Parathyroid adenoma (tissue), 2 donors: ENCODE measurements around the gene TAF10.

Experiments used
- H2AFZ ChIP-seq: fragments of 300-600 bp; sonication (generic); one replicate; pipeline ENCODE4 v1.7.0; 2017; ENCODE audit warnings: antibody characterized with exemption, mild to moderate bottlenecking
- H3K27ac ChIP-seq: fragments of 300-600 bp; sonication (generic); one replicate; pipeline ENCODE4 v1.7.0; 2017
- H3K27me3 ChIP-seq: fragments of 300-600 bp; sonication (generic); one replicate; pipeline ENCODE4 v1.7.0; 2017; ENCODE audit warnings: low read length; ENCODE audit not compliant: control insufficient read depth, insufficient read depth
- H3K36me3 ChIP-seq: fragments of 300-600 bp; sonication (generic); one replicate; pipeline ENCODE4 v1.7.0; 2017; ENCODE audit warnings: low read length; ENCODE audit not compliant: control insufficient read depth, insufficient read depth
- H3K4me1 ChIP-seq: fragments of 300-600 bp; sonication (generic); one replicate; pipeline ENCODE4 v1.7.0; 2017; ENCODE audit warnings: control low read depth
- H3K4me2 ChIP-seq: fragments of 300-600 bp; sonication (generic); one replicate; pipeline ENCODE4 v1.7.0; 2017; ENCODE audit warnings: low read length
- H3K4me3 ChIP-seq: fragments of 300-600 bp; sonication (generic); one replicate; pipeline ENCODE4 v1.7.0; 2017; ENCODE audit warnings: low read depth, low read length
- H3K79me2 ChIP-seq: fragments of 300-600 bp; sonication (generic); one replicate; pipeline ENCODE4 v1.7.0; 2017; ENCODE audit warnings: control low read depth
- H3K9ac ChIP-seq: fragments of 300-600 bp; sonication (generic); one replicate; pipeline ENCODE4 v1.7.0; 2017; ENCODE audit warnings: mild to moderate bottlenecking
- H3K9me3 ChIP-seq: fragments of 300-600 bp; sonication (generic); one replicate; pipeline ENCODE4 v1.7.0; 2017; ENCODE audit warnings: low read length; ENCODE audit not compliant: control insufficient read depth
- CTCF ChIP-seq: fragments of 300-600 bp; sonication (generic); IDR thresholded peaks from one replicate; pipeline ENCODE4 v1.7.0; 2017; ENCODE audit warnings: antibody characterized with exemption, mild to moderate bottlenecking
- donor health status: primary hyperparathyroidism.

Gene TAF10

GRCh38 chr11:6579681-6580080, 32.3 kb downstream of the TAF10 start:
- Histone ChIP-seq H3K27ac (no peak overlapping the region), H3K9ac (no peak overlapping the region), H3K4me3 (no peak overlapping the region), H3K9me3 (no peaks in the 10 kb centered on the region), H2AFZ (no peak overlapping the region), H3K79me2 (no peaks in the 10 kb centered on the region), H3K27me3 (no peaks in the 10 kb centered on the region), H3K4me1 (peaks cover 6% of the 10 kb centered on the region), H3K4me2 (no peak overlapping the region), H3K36me3 (no peaks in the 10 kb centered on the region)
- no peak for TF ChIP-seq CTCF

- no peaks in the 10 kb centered on the region for H3K36me3 ChIP-seq
- no peak overlapping the region for H3K4me2 ChIP-seq
Observed at GRCh38 chr11:6578134-6578533, 33.9 kb downstream of the TAF10 start.

GRCh38 chr11:6576471-6577373, 35.3 kb downstream of the TAF10 start:
- Histone ChIP-seq H3K27me3 (no peaks in the 10 kb centered on the region), H3K4me1 (peaks cover 6% of the 10 kb centered on the region), H3K4me3 (no peak overlapping the region), H3K36me3 (no peaks in the 10 kb centered on the region), H3K27ac (no peak overlapping the region), H2AFZ (peak overlapping the region; percentile 28), H3K9ac (no peak overlapping the region), H3K4me2 (no peak overlapping the region), H3K79me2 (no peaks in the 10 kb centered on the region), H3K9me3 (no peaks in the 10 kb centered on the region)
- TF ChIP-seq CTCF, result no peak

More at GRCh38 chr11:6578134-6578533, 33.9 kb downstream of the TAF10 start:
- Histone ChIP-seq H2AFZ (no peak overlapping the region), H3K4me3 (no peak overlapping the region), H3K79me2 (no peaks in the 10 kb centered on the region), H3K27me3 (no peaks in the 10 kb centered on the region), H3K27ac (no peak overlapping the region), H3K9me3 (no peaks in the 10 kb centered on the region), H3K4me1 (peaks cover 6% of the 10 kb centered on the region), H3K9ac (no peak overlapping the region)
- no peak for TF ChIP-seq CTCF

GRCh38 chr11:6574816-6575715, 37.0 kb downstream of the TAF10 start:
- Histone ChIP-seq H3K36me3 (no peaks in the 10 kb centered on the region), H3K4me1 (peaks cover 6% of the 10 kb centered on the region), H2AFZ (no peak overlapping the region), H3K4me3 (no peak overlapping the region), H3K27me3 (no peaks in the 10 kb centered on the region), H3K9ac (no peak overlapping the region), H3K27ac (no peak overlapping the region), H3K79me2 (no peaks in the 10 kb centered on the region), H3K9me3 (no peaks in the 10 kb centered on the region), H3K4me2 (no peak overlapping the region)
- no peak for TF ChIP-seq CTCF
